ENCODE data around the gene ATXN1.
A peak's percentile ranks its signal among the peaks of the same experiment; 100 is the strongest.

Gene ATXN1

DNA sequence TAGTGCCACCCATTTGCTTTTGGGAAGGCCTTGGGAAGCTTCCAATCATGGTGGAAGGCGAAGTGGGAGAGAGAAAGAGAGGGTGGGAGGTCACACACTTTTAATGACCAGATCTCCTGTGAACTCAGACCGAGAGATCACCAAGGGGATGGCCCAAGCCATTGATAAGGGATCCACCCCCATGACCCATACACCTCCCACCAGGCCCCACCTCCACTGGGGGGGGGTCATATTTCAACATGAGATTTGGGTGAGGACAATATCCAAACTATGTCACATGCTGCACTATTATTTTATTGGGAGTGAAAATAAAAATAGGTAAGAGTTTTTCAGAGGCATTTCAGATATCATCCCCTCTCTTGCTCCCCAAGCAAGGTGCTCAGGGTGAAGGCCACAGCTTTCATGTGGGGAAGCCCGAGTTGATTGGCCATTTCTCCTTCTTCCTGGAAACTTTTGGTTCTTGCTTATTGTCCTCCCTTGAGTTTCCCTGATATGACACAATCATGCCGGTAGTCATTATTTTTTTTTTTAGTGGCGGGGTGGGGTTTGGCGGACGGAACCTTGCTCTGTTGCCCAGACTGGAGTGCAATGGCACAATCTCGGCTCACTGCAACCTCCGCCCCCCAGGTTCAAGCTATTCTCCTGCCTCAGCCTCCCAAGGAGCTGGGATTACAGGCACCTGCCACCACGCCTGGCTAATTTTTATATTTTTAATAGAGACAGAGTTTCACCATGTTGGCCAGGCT is 507.7 kb downstream of the ATXN1 start:
- WGBS (ENCODE audit: extremely low coverage, insufficient coverage, low lambda C conversion rate) = no CpG with 5 or more reads among the region's 10 CpGs
- Histone ChIP-seq H3K36me3 (ENCODE audit: control insufficient read depth, insufficient read depth, low read length) (no peaks in the 10 kb centered on the region), H2BK15ac (replicated peaks; ENCODE audit: low read depth) (no peak overlapping the region), H3K56ac (ENCODE audit: low read length) (no peak overlapping the region), H3K27me3 (ENCODE audit: insufficient read depth, low read length, poor library complexity) (no peaks in the 10 kb centered on the region), H3K79me1 (ENCODE audit: low read length) (no peaks in the 10 kb centered on the region), H3K27ac (ENCODE audit: low read depth, low read length) (no peak overlapping the region), H2AK5ac (ENCODE audit: low read length) (no peak overlapping the region), H3K23ac (ENCODE audit: low read length) (no peak overlapping the region), H3K4ac (ENCODE audit: low read depth, low read length) (no peak overlapping the region), H3K4me3 (ENCODE audit: low read length) (no peak overlapping the region), H4K5ac (ENCODE audit: low read length) (no peak overlapping the region), H3K79me2 (ENCODE audit: control insufficient read depth, insufficient read depth, low read length) (no peaks in the 10 kb centered on the region), H3K9ac (ENCODE audit: low read length) (no peak overlapping the region), H2BK120ac (ENCODE audit: low read depth, low read length) (peak overlapping the region; percentile 83), H2BK5ac (ENCODE audit: low read length) (no peak overlapping the region), H4K8ac (ENCODE audit: low read depth, low read length) (no peak overlapping the region), H3K18ac (ENCODE audit: low read length) (no peak overlapping the region), H3K4me1 (ENCODE audit: control insufficient read depth, low read depth, low read length) (peaks cover 4% of the 10 kb centered on the region), H3K4me2 (ENCODE audit: low read length) (no peak overlapping the region)
- no peak for DNase-seq

DNA sequence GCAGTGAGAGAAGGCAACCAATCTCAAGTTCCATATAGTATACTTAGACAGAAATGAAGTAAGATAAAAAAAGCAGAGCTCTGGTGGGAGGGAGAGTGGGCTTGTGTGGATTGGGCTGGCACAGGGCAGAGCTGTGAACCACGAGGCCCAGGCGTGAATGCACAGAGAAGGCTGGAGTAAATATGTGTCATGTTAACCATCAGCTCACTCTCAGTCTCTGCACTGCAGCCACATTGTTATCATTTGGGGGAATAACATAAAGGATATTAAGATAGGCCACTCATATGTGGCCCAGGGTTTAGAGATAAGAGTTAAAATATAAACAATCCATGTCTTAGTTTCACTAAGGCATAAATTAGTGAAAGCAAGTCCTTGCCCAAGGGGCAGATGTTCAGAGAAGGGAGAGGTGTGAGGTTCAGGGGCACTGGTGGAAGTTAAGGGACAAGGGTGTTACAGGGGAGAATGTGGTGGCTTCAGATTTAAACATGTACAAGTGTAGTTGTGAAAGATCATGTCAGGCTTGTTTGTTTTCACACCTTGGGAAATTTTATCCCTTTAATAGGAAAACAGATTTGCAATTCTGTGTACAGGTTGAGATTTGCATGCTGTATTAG is 508.5 kb downstream of the ATXN1 start:
- no CpG with 5 or more reads among the region's 2 CpGs for whole genome bisulfite sequencing (ENCODE audit: extremely low coverage, insufficient coverage, low lambda C conversion rate)
- H4K8ac ChIP-seq (ENCODE audit: low read depth, low read length) = no peak overlapping the region
- H3K56ac ChIP-seq (ENCODE audit: low read length) = no peak overlapping the region

GRCh38 chr6:16251706-16252105 is 509.6 kb downstream of the ATXN1 start:
- no peak overlapping the region for H3K23ac ChIP-seq (ENCODE audit: low read length)
- no peak overlapping the region for H3K4ac ChIP-seq (ENCODE audit: low read depth, low read length)
- WGBS (ENCODE audit: extremely low coverage, insufficient coverage, low lambda C conversion rate) = no CpG with 5 or more reads among the region's 2 CpGs
- H3K4me3 ChIP-seq (ENCODE audit: low read length) = no peak overlapping the region
- no peak overlapping the region for H4K8ac ChIP-seq (ENCODE audit: low read depth, low read length)
- no peaks in the 10 kb centered on the region for H3K79me1 ChIP-seq (ENCODE audit: low read length)
- no peak overlapping the region for H3K9ac ChIP-seq (ENCODE audit: low read length)
- H3K27ac ChIP-seq (ENCODE audit: low read depth, low read length) = no peak overlapping the region
- no peaks in the 10 kb centered on the region for H3K36me3 ChIP-seq (ENCODE audit: control insufficient read depth, insufficient read depth, low read length)
- no peaks in the 10 kb centered on the region for H3K79me2 ChIP-seq (ENCODE audit: control insufficient read depth, insufficient read depth, low read length)
- H3K4me2 ChIP-seq (ENCODE audit: low read length) = no peak overlapping the region
- no peak overlapping the region for H2BK15ac ChIP-seq (replicated peaks; ENCODE audit: low read depth)
- H3K4me1 ChIP-seq (ENCODE audit: control insufficient read depth, low read depth, low read length) = peaks cover 2% of the 10 kb centered on the region
- no peak overlapping the region for H3K18ac ChIP-seq (ENCODE audit: low read length)
- H2AK5ac ChIP-seq (ENCODE audit: low read length) = no peak overlapping the region
- H3K27me3 ChIP-seq (ENCODE audit: insufficient read depth, low read length, poor library complexity) = no peaks in the 10 kb centered on the region
- H3K56ac ChIP-seq (ENCODE audit: low read length) = peak overlapping the region; percentile 25
- no peak overlapping the region for H4K5ac ChIP-seq (ENCODE audit: low read length)
- no peak overlapping the region for H2BK5ac ChIP-seq (ENCODE audit: low read length)
- H2BK120ac ChIP-seq (ENCODE audit: low read depth, low read length) = no peak overlapping the region
- no peak for DNase-seq

More for the DNA sequence above, 508.5 kb downstream of the ATXN1 start:
- Histone ChIP-seq H3K9ac (ENCODE audit: low read length) (no peak overlapping the region), H3K4me2 (ENCODE audit: low read length) (no peak overlapping the region), H3K36me3 (ENCODE audit: control insufficient read depth, insufficient read depth, low read length) (no peaks in the 10 kb centered on the region), H2BK15ac (replicated peaks; ENCODE audit: low read depth) (no peak overlapping the region), H3K27ac (ENCODE audit: low read depth, low read length) (no peak overlapping the region), H3K4me3 (ENCODE audit: low read length) (no peak overlapping the region), H3K79me2 (ENCODE audit: control insufficient read depth, insufficient read depth, low read length) (no peaks in the 10 kb centered on the region), H2BK5ac (ENCODE audit: low read length) (no peak overlapping the region), H2AK5ac (ENCODE audit: low read length) (no peak overlapping the region), H3K4me1 (ENCODE audit: control insufficient read depth, low read depth, low read length) (peaks cover 2% of the 10 kb centered on the region), H3K4ac (ENCODE audit: low read depth, low read length) (no peak overlapping the region), H3K79me1 (ENCODE audit: low read length) (no peaks in the 10 kb centered on the region), H3K18ac (ENCODE audit: low read length) (no peak overlapping the region), H3K27me3 (ENCODE audit: insufficient read depth, low read length, poor library complexity) (no peaks in the 10 kb centered on the region), H2BK120ac (ENCODE audit: low read depth, low read length) (no peak overlapping the region), H4K5ac (ENCODE audit: low read length) (no peak overlapping the region), H3K23ac (ENCODE audit: low read length) (no peak overlapping the region)
- DNase-seq = no peak

- no peak overlapping the region for H2BK5ac ChIP-seq (ENCODE audit: low read length)
- H3K79me2 ChIP-seq (ENCODE audit: control insufficient read depth, insufficient read depth, low read length) = no peaks in the 10 kb centered on the region
- no peak overlapping the region for H4K8ac ChIP-seq (ENCODE audit: low read depth, low read length)
- peak; percentile 60 for DNase-seq
- no peaks in the 10 kb centered on the region for H3K36me3 ChIP-seq (ENCODE audit: control insufficient read depth, insufficient read depth, low read length)
- H3K23ac ChIP-seq (ENCODE audit: low read length) = no peak overlapping the region
- H2BK120ac ChIP-seq (ENCODE audit: low read depth, low read length) = no peak overlapping the region
- H3K4me3 ChIP-seq (ENCODE audit: low read length) = no peak overlapping the region
- peaks cover 4% of the 10 kb centered on the region for H3K4me1 ChIP-seq (ENCODE audit: control insufficient read depth, low read depth, low read length)
- no peak overlapping the region for H3K9ac ChIP-seq (ENCODE audit: low read length)
- no peak overlapping the region for H2AK5ac ChIP-seq (ENCODE audit: low read length)
- no peak overlapping the region for H3K18ac ChIP-seq (ENCODE audit: low read length)
- H3K4ac ChIP-seq (ENCODE audit: low read depth, low read length) = no peak overlapping the region
- no CpG with 5 or more reads among the region's 1 CpG for WGBS (ENCODE audit: extremely low coverage, insufficient coverage, low lambda C conversion rate)
- no peaks in the 10 kb centered on the region for H3K79me1 ChIP-seq (ENCODE audit: low read length)
- no peak overlapping the region for H3K27ac ChIP-seq (ENCODE audit: low read depth, low read length)
- H4K5ac ChIP-seq (ENCODE audit: low read length) = no peak overlapping the region
- no peaks in the 10 kb centered on the region for H3K27me3 ChIP-seq (ENCODE audit: insufficient read depth, low read length, poor library complexity)
- no peak overlapping the region for H3K56ac ChIP-seq (ENCODE audit: low read length)
- no peak overlapping the region for H2BK15ac ChIP-seq (replicated peaks; ENCODE audit: low read depth)
- no peak overlapping the region for H3K4me2 ChIP-seq (ENCODE audit: low read length)
Observed at GRCh38 chr6:16249971-16250370, 511.3 kb downstream of the ATXN1 start.
